ENCODE results near the gene VAC14.

DNA sequence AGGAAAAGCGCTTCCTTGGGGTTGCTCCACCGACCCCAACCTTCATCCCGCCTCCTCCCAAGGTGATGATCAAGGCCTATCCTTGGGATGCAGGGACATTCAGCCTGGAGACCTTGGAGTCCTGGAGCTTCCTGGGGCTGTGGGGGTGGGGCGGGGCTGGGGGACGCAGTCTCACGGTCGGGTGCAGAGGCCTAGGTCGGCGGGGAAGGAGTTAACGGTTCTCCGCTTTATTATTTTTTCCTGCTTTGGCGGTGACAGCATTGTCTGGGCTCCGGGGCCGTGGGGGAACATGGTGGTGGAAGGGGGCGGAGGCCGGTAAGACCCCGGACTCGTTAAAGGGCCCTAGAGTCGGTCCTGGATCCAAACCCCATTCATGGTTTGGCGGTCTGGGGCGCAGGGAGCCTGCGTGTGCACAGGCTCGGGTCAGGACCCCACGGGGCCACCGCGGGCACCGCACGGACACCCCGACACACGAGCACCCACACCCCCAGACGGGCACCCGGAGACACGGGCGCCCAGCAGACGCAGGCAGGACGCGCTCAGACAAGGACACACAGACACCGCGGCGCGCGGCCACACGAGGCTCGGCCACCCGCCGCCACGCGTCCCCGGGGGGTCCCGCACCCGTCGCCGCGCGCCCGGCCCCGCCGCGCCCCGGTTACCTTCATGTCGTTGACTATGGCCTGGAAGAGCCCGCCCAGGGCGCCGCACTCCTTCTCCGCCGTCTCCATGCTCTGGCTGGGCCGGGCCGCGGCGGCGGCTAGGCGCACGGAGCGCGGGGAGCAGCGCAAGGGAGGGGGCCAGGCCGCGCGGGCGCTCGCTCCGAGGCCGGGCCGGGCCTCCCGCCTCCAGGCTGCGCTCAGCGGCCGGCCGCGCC is 115.7 kb downstream of the VAC14 start:
- TF ChIP-seq CTCF (IDR thresholded peaks at IDR 0.05) (no peak), POLR2A (IDR thresholded peaks at IDR 0.05) (no peak)

Measured in vagina (tissue), 2 donors.